GM12878 (cell line): ENCODE data around the gene KRTAP24-1. TPM values are rescaled to one million over a fixed set of nuclear protein-coding genes. Genes with fewer than 3 reads are reported as not detected.

Experiments used
- ATAC-seq: fragments of 200-7000 bp; cut with Tn5 transposase; 3 replicates; pipeline ENCODE4 v1.9.1; 2020; ENCODE audit warnings: mild to moderate bottlenecking, moderate library complexity
- Bru-seq: library from RNA; stranded (reverse); fragments of 400-500 nt; gene quantifications from one replicate; lab custom pipeline; 2021; lab: Mats Ljungman, UMichigan
- BruChase-seq, 2 experiments: library from RNA; stranded (reverse); fragments of 400-500 nt; gene quantifications; one replicate each; lab custom pipeline; 2021; lab: Mats Ljungman, UMichigan
- BruUV-seq: library from RNA; stranded (reverse); fragments of 400-500 nt; replicated peaks from 2 replicates; lab custom pipeline; 2021; lab: Mats Ljungman, UMichigan
- CTCF ChIA-PET: fragments of 300-600 bp; sonication (Branson Sonifier 250); formaldehyde crosslinking; extraction: SDS; loops from one replicate; lab custom pipeline; 2021; ENCODE audit warnings: inconsistent platforms; lab: Yijun Ruan, JAX
- POLR2A ChIA-PET: fragments of 350-600 bp; formaldehyde crosslinking; extraction: SDS; loops from one replicate; lab custom pipeline; 2021; ENCODE audit warnings: inconsistent platforms; lab: Charles Lee
- RAD21 ChIA-PET: fragments of 300-600 bp; sonication (Branson Sonifier 250); formaldehyde crosslinking; loops from one replicate; lab custom pipeline; 2023; ENCODE audit warnings: antibody characterized with exemption; ENCODE audit not compliant: unreplicated experiment; lab: Charles Lee
- SMC1A ChIA-PET: fragments of 300-600 bp; sonication (Branson Sonifier 250); formaldehyde crosslinking; loops from one replicate; lab custom pipeline; 2023; ENCODE audit not compliant: unreplicated experiment, uncharacterized antibody; lab: Charles Lee
- DNase-seq: peaks from one replicate; pipeline ENCODE4 v3.0.0-alpha.2; 2011; ENCODE audit warnings: low read depth, low spot score
- FAIRE-seq: peaks from 3 replicates; lab custom pipeline; 2011; peaks lifted over from hg19 to GRCh38; lab: Jason Lieb, UNC
- H2AFZ ChIP-seq: 2 replicates; pipeline ENCODE4 v1.6.0; 2011; ENCODE audit warnings: low read depth, low read length, control low read depth; ENCODE audit not compliant: control insufficient read depth
- H3K27ac ChIP-seq: 2 replicates; pipeline ENCODE4 v1.5.1; 2011; ENCODE audit warnings: control low read depth; ENCODE audit not compliant: control insufficient read depth, insufficient read depth
- H3K27me3 ChIP-seq, 2 experiments: replicated peaks in 1 of 2; 2 replicates each; pipeline versions ENCODE4 v1.6.0 to v1.6.1; 2011; ENCODE audit warnings: low read length in 1 of 2; ENCODE audit not compliant: control insufficient read depth in 2 of 2, insufficient read depth in 2 of 2
- H3K36me3 ChIP-seq, 2 experiments: 2 replicates each; pipeline ENCODE4 v1.5.1; 2011; ENCODE audit warnings: low read length in 1 of 2; ENCODE audit not compliant: control insufficient read depth in 2 of 2, insufficient read depth in 2 of 2
- H3K4me1 ChIP-seq: 2 replicates; pipeline ENCODE4 v1.6.1; 2011; ENCODE audit warnings: mild to moderate bottlenecking, low read length, moderate library complexity, mixed read lengths; ENCODE audit not compliant: control insufficient read depth, insufficient read depth
- H3K4me2 ChIP-seq: 2 replicates; pipeline ENCODE4 v1.6.0; 2011; ENCODE audit warnings: control low read depth; ENCODE audit not compliant: control insufficient read depth, insufficient read depth
- H3K4me3 ChIP-seq: fragments of 200-600 bp; sonication (generic); 2 replicates; pipeline ENCODE4 v1.5.1; 2016
- H3K79me2 ChIP-seq: 2 replicates; pipeline ENCODE4 v1.6.0; 2011; ENCODE audit warnings: low read length; ENCODE audit not compliant: control insufficient read depth, insufficient read depth
- H3K9ac ChIP-seq: 2 replicates; pipeline ENCODE4 v1.8.0; 2011; ENCODE audit warnings: low read length, control low read depth, mixed read lengths; ENCODE audit not compliant: control insufficient read depth, insufficient read depth
- H3K9me3 ChIP-seq: replicated peaks from 3 replicates; pipeline ENCODE4 v1.5.1; 2011; ENCODE audit warnings: mild to moderate bottlenecking, low read length; ENCODE audit not compliant: control insufficient read depth, insufficient read depth
- H4K20me1 ChIP-seq: 2 replicates; pipeline ENCODE4 v1.6.0; 2011; ENCODE audit not compliant: control insufficient read depth, insufficient read depth
- CBX5 ChIP-seq: sonication (generic); IDR thresholded peaks from 2 replicates; pipeline ENCODE4 v1.6.1; 2016; ENCODE audit warnings: low read depth, moderate library complexity, mild to moderate bottlenecking, inconsistent platforms
- CHD4 ChIP-seq: fragments of 200-600 bp; sonication (generic); IDR thresholded peaks from 2 replicates; pipeline ENCODE4 v1.6.1; 2016; ENCODE audit warnings: mild to moderate bottlenecking
- ESRRA ChIP-seq: IDR thresholded peaks from 2 replicates; pipeline ENCODE4 v1.6.1; 2012; ENCODE audit warnings: mild to moderate bottlenecking, low read length, improper control_type of control experiment
- ETV6 ChIP-seq, 2 experiments: fragments of 450-650 bp in 1 of 2; IDR thresholded peaks in 1 of 2; conservative IDR thresholded peaks in 1 of 2; 2 replicates each; pipeline ENCODE4 v1.6.1; 2014; ENCODE audit warnings: antibody characterized with exemption in 1 of 2, borderline replicate concordance in 1 of 2, low read depth in 1 of 2, mild to moderate bottlenecking in 1 of 2, moderate library complexity in 1 of 2
- FOXK2 ChIP-seq: fragments of 450-650 bp; IDR thresholded peaks from 2 replicates; pipeline ENCODE4 v1.6.1; 2017; ENCODE audit warnings: mild to moderate bottlenecking, moderate library complexity
- IKZF2 ChIP-seq, 2 experiments: fragments of 450-650 bp; IDR thresholded peaks; 2 replicates each; pipeline ENCODE4 v1.6.1; 2017; ENCODE audit warnings: mild to moderate bottlenecking in 2 of 2, moderate library complexity in 2 of 2
- JUNB ChIP-seq: IDR thresholded peaks from 2 replicates; pipeline ENCODE4 v1.6.1; 2016; ENCODE audit warnings: antibody characterized with exemption, mild to moderate bottlenecking
- JUND ChIP-seq: IDR thresholded peaks from 2 replicates; pipeline ENCODE4 v1.6.1; 2012; ENCODE audit warnings: low read depth, mild to moderate bottlenecking, low read length, improper control_type of control experiment, moderate library complexity
- NBN ChIP-seq: fragments of 450-650 bp; IDR thresholded peaks from 2 replicates; pipeline ENCODE4 v1.6.1; 2016
- NFYA ChIP-seq: IDR thresholded peaks from 2 replicates; pipeline ENCODE4 v1.6.1; 2011; ENCODE audit warnings: low read depth, mild to moderate bottlenecking, low read length, improper control_type of control experiment, borderline replicate concordance
- NR2C1 ChIP-seq: fragments of 450-650 bp; IDR thresholded peaks from 2 replicates; pipeline ENCODE4 v1.6.1; 2017; ENCODE audit warnings: antibody characterized with exemption, mild to moderate bottlenecking, moderate library complexity
- RFX5 ChIP-seq: IDR thresholded peaks from 2 replicates; pipeline ENCODE4 v1.6.1; 2011; ENCODE audit warnings: low read depth, low read length, improper control_type of control experiment
- SMC3 ChIP-seq: IDR thresholded peaks from 2 replicates; pipeline ENCODE4 v1.6.1; 2011; ENCODE audit warnings: low read length, improper control_type of control experiment, borderline replicate concordance
- SP1 ChIP-seq: IDR thresholded peaks from one replicate; pipeline ENCODE4 v1.6.1; 2011; ENCODE audit warnings: low read depth, low read length
- SPI1 ChIP-seq: IDR thresholded peaks from 2 replicates; pipeline ENCODE4 v1.6.1; 2011; ENCODE audit warnings: low read depth, mild to moderate bottlenecking, low read length, moderate library complexity, borderline replicate concordance; ENCODE audit not compliant: insufficient read depth
- STAT1 ChIP-seq: fragments of 450-650 bp; conservative IDR thresholded peaks from 2 replicates; pipeline ENCODE4 v1.6.1; 2014; ENCODE audit warnings: antibody characterized with exemption, mild to moderate bottlenecking
- STAT3 ChIP-seq: IDR thresholded peaks from 2 replicates; pipeline ENCODE4 v1.6.1; 2011; ENCODE audit warnings: low read depth, low read length, improper control_type of control experiment
- WGBS: methylation state at CpG from one replicate; pipeline ENCODE4 v1.1.6; 2016; ENCODE audit warnings: low lambda C conversion rate; ENCODE audit not compliant: insufficient replicate concordance, insufficient coverage; ENCODE audit errors: missing lambda C conversion rate; 5-methylcytosine and 5-hydroxymethylcytosine counted together
- in situ Hi-C: fragments of 300-500 bp; cut with MboI; formaldehyde crosslinking; loops from 9 replicates; pipeline ENCODE4 v1.14.3; 2018; ENCODE audit warnings: mixed read lengths
- intact Hi-C: fragments of 100-400 bp; cut with micrococcal nuclease; formaldehyde crosslinking; loops from one replicate; pipeline ENCODE4 v1.14.2; 2022; ENCODE audit not compliant: unreplicated experiment
- long read RNA-seq, 2 experiments: library from polyadenylated mRNA; unstranded; transcript quantifications; one replicate each; pipeline ENCODE4 v2.0.0, GENCODE V29; 2019 to 2020
- polyA minus RNA-seq, 3 experiments: library from RNA; depleted of rRNA, polyadenylated mRNA; stranded (reverse); fragments of >200 nt; gene quantifications; 2 replicates each; pipeline ENCODE4 v1.2.3, GENCODE V29; 2011
- polyA plus RNA-seq, 11 experiments: library from polyadenylated mRNA; depleted of rRNA in 4 of 11; unstranded in 6 of 11; stranded (reverse) in 5 of 11; fragments of >200 nt; fragmentation: Nextera tagmentation in 4 of 11; fragmentation: Illumina TruSeq in 1 of 11; extraction: Ambion mirVana in 4 of 11; extraction: Trizol in 1 of 11; gene quantifications; 1 replicate in 1 of 11; 2 replicates in 10 of 11; pipeline versions ENCODE4 v1.2.1 to v1.2.3, GENCODE V29; 2011 to 2016; ENCODE audit warnings: inconsistent platforms in 2 of 11, missing spikeins in 2 of 11, low read depth in 1 of 11
- total RNA-seq, 4 experiments: library from RNA; depleted of rRNA in 3 of 4; stranded (reverse); fragments of >200 nt in 3 of 4; fragmentation: Illumina TruSeq in 1 of 4; extraction: Trizol in 1 of 4; gene quantifications; 2 replicates each; pipeline versions ENCODE4 v1.2.1 to v1.2.3, GENCODE V29; 2013 to 2021
- TF ChIP-seq, protein P1 (sequence below): IDR thresholded peaks from 2 replicates; pipeline ENCODE4 v1.6.1; 2011; ENCODE audit warnings: borderline replicate concordance, low read depth, mild to moderate bottlenecking, moderate library complexity, low read length; ENCODE audit not compliant: insufficient read depth, poor library complexity, severe bottlenecking

The KRTAP24-1 gene, protein sequence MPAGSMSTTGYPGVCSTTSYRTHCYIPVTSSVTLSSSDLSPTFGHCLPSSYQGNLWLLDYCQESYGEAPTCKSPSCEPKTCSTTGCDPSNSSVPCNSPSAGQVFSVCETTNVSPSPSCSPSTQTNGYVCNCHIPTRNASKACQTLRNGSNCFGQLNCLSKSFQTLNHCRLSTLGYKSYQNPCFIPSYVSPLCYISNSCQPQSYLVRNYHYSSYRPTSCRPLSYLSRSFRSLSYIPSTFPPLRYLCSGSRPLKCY
- total RNA-seq (2013; cell fraction: nucleolus; rRNA removed): not detected in 2 replicates
- total RNA-seq (2014; rRNA removed): not detected in 2 replicates
- not detected in 2 replicates for total RNA-seq (2014; rRNA removed; fragmentation: Illumina TruSeq; extraction: Trizol)
- total RNA-seq (2021): not detected in 2 replicates
- not detected for polyA plus RNA-seq (2011; ENCODE audit: low read depth)
- polyA plus RNA-seq (2011; rRNA removed): not detected in 2 replicates
- not detected in 2 replicates for polyA plus RNA-seq (2011; cell fraction: cytosol; rRNA removed)
- polyA plus RNA-seq (2011; cell fraction: nucleus; rRNA removed): not detected in 2 replicates
- polyA plus RNA-seq (2012): not detected in 2 replicates
- not detected in 2 replicates for polyA plus RNA-seq (2014; fragmentation: Illumina TruSeq; extraction: Trizol)
- polyA plus RNA-seq (2014; fragmentation: Nextera tagmentation; extraction: Ambion mirVana): not detected
- polyA plus RNA-seq (2014; rRNA removed): not detected in 2 replicates
- polyA plus RNA-seq (2016; fragmentation: Nextera tagmentation; extraction: Ambion mirVana): not detected
- polyA minus RNA-seq (2011; rRNA and poly(A)+ RNA removed): not detected in 2 replicates
- not detected in 2 replicates for polyA minus RNA-seq (2011; cell fraction: cytosol; rRNA and poly(A)+ RNA removed)
- not detected in 2 replicates for polyA minus RNA-seq (2011; cell fraction: nucleus; rRNA and poly(A)+ RNA removed)
- not detected for Bru-seq, nascent RNA
- not detected for BruChase-seq, experiment 1, labeled RNA remaining after a 6-hour chase
- BruChase-seq, experiment 2, labeled RNA remaining after a 2-hour chase: not detected
- long read RNA-seq, experiment 1: 0 reads
- long read RNA-seq, experiment 2: 0 reads

DNA sequence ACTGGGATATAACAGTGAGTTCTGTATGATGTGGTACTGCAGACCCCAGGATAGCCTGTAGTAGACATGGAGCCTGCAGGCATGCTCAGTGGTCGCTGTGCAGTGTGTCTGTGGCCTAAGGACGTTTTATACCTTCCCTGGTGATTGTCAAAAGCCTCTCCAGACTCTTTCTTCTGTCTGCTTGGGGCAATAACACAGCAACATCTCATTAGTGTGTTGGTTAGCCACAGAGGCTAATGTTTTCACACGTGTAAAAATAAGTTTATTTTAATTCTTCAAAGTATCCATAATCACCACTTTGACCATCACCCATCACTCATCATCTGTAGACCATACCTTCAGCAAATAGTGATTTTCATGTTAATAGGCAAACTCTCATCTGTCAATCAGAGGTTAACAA, at the start of gene KRTAP24-1:
Gene KRTAP24-1 (minus strand): TSS at position 101 of the 400 bp plus-strand sequence. CDS start 18 bp downstream, at position 83.
- Histone ChIP-seq H3K79me2 (no peaks in the 10 kb centered on the region), H2AFZ (no peak within 1 kb of the TSS), H3K9ac (no peak within 1 kb of the TSS), H3K36me3 (no peaks in the 10 kb centered on the region), H3K4me2 (no peak within 1 kb of the TSS), H3K27me3 (no peaks in the 10 kb centered on the region), H4K20me1 (no peaks in the 10 kb centered on the region), H3K4me1 (no peaks in the 10 kb centered on the region)
- RAD21 ChIA-PET: no interaction called here
- intact Hi-C loops: no loop called here
- CTCF ChIA-PET: no interaction called here
- BruUV-seq: no TSS peak
- POLR2A ChIA-PET: no interaction called here
- no peak for TF ChIP-seq NR2C1
- TF ChIP-seq SP1: no peak
- TF ChIP-seq FOXK2: no peak
- TF ChIP-seq RFX5: no peak
- no peak for TF ChIP-seq JUNB
- TF ChIP-seq IKZF2 (IDR thresholded peaks at IDR 0.05): no peak
- TF ChIP-seq NBN: no peak
- TF ChIP-seq SPI1: no peak
- TF ChIP-seq STAT3: no peak
- TF ChIP-seq SMC3: no peak
- no peak for TF ChIP-seq CHD4
- TF ChIP-seq STAT1: no peak
- TF ChIP-seq JUND: no peak
- TF ChIP-seq NFYA: no peak
- TF ChIP-seq, protein P1, sequence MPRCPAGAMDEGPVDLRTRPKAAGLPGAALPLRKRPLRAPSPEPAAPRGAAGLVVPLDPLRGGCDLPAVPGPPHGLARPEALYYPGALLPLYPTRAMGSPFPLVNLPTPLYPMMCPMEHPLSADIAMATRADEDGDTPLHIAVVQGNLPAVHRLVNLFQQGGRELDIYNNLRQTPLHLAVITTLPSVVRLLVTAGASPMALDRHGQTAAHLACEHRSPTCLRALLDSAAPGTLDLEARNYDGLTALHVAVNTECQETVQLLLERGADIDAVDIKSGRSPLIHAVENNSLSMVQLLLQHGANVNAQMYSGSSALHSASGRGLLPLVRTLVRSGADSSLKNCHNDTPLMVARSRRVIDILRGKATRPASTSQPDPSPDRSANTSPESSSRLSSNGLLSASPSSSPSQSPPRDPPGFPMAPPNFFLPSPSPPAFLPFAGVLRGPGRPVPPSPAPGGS: no peak
- no peak for TF ChIP-seq ETV6 (conservative IDR thresholded peaks at IDR 0.05 in 1 of 2, IDR thresholded peaks at IDR 0.05 in 1 of 2; ENCODE audit: borderline replicate concordance in 1 of 2, low read depth in 1 of 2)
- TF ChIP-seq ESRRA: no peak
- TF ChIP-seq CBX5: no peak
- TF ChIP-seq, all 136 proteins: peak for 0
- DNase-seq (no peak), FAIRE-seq (no peak), ATAC-seq (no peak)
- Histone ChIP-seq H3K27ac (no peak within 1 kb of the TSS), H3K4me3 (no peak within 1 kb of the TSS), H3K9me3 (no peaks in the 10 kb centered on the region)
- in situ Hi-C loops: no loop called here
- WGBS: 0% methylated on average over 3 of the region's 3 CpGs
- SMC1A ChIA-PET: no interaction called here
